Neural cell (in vitro differentiated cells): ENCODE data around the gene IFNA13. TPM values are rescaled to one million over a fixed set of nuclear protein-coding genes. Genes with fewer than 3 reads are reported as not detected.

Experiments
- H2AFZ ChIP-seq: fragments of 200-600, 300-800 bp; sonication (generic), shearing (Covaris generic); 2 replicates; pipeline ENCODE4 v1.6.0; 2014; ENCODE audit warnings: low read depth, mild to moderate bottlenecking, antibody characterized with exemption, low read length, moderate library complexity
- H3F3A ChIP-seq: fragments of 200-600 bp; shearing (Covaris generic); 2 replicates; pipeline ENCODE4 v1.6.1; 2016; ENCODE audit warnings: mild to moderate bottlenecking, moderate library complexity, mixed read lengths, antibody characterized with exemption, low read length; ENCODE audit not compliant: insufficient read depth, poor library complexity, severe bottlenecking
- H3K27ac ChIP-seq: fragments of 200-600, 300-800 bp; sonication (generic), shearing (Covaris generic); 2 replicates; pipeline ENCODE4 v1.5.1; 2014; ENCODE audit warnings: mild to moderate bottlenecking, low read length, moderate library complexity
- H3K27me3 ChIP-seq: fragments of 300-800, 200-600 bp; sonication (generic), shearing (Covaris generic); 2 replicates; pipeline ENCODE4 v1.6.0; 2014; ENCODE audit warnings: mild to moderate bottlenecking, low read depth, low read length, moderate library complexity; ENCODE audit not compliant: insufficient read depth
- H3K36me3 ChIP-seq: fragments of 300-800, 200-600 bp; sonication (generic), shearing (Covaris generic); 2 replicates; pipeline ENCODE4 v1.5.1; 2014; ENCODE audit warnings: mild to moderate bottlenecking, antibody characterized with exemption, low read length, moderate library complexity; ENCODE audit not compliant: insufficient read depth
- H3K4me2 ChIP-seq: fragments of 300-800, 200-600 bp; sonication (generic), shearing (Covaris generic); 2 replicates; pipeline ENCODE4 v1.6.0; 2014; ENCODE audit warnings: mild to moderate bottlenecking, low read length
- H3K4me3 ChIP-seq: fragments of 300-800, 200-600 bp; sonication (generic), shearing (Covaris generic); 2 replicates; pipeline ENCODE4 v1.5.1; 2014; ENCODE audit warnings: mild to moderate bottlenecking, low read length, moderate library complexity
- H3K79me2 ChIP-seq: fragments of 200-600 bp; shearing (Covaris generic); replicated peaks from 2 replicates; pipeline ENCODE4 v1.6.0; 2014; ENCODE audit warnings: mild to moderate bottlenecking, low read length, moderate library complexity; ENCODE audit not compliant: insufficient read depth
- H3K9ac ChIP-seq: fragments of 300-800, 200-600 bp; sonication (generic), shearing (Covaris generic); 2 replicates; pipeline ENCODE4 v1.6.1; 2016; ENCODE audit warnings: mild to moderate bottlenecking, low read length, mixed read lengths
- H3K9me2 ChIP-seq: fragments of 200-600 bp; shearing (Covaris generic); 2 replicates; pipeline ENCODE4 v1.6.1; 2016; ENCODE audit warnings: mild to moderate bottlenecking, low read length, mixed read lengths; ENCODE audit not compliant: insufficient read depth
- H3K9me3 ChIP-seq: fragments of 200-600, 300-800 bp; sonication (generic), shearing (Covaris generic); 2 replicates; pipeline ENCODE4 v1.6.1; 2016; ENCODE audit warnings: mild to moderate bottlenecking, mixed run types, low read length, moderate library complexity, mixed read lengths
- H4K20me1 ChIP-seq: fragments of 200-600 bp; shearing (Covaris generic); 2 replicates; pipeline ENCODE4 v1.6.1; 2016; ENCODE audit warnings: mild to moderate bottlenecking, mixed run types; ENCODE audit not compliant: insufficient read depth
- CTCF ChIP-seq: fragments of 450-650 bp; IDR thresholded peaks from 2 replicates; pipeline ENCODE4 v1.5.1; 2014; ENCODE audit warnings: antibody characterized with exemption, mild to moderate bottlenecking, moderate library complexity; ENCODE audit not compliant: poor library complexity, severe bottlenecking
- EP300 ChIP-seq: fragments of 450-650 bp; conservative IDR thresholded peaks from 2 replicates; pipeline ENCODE4 v1.6.1; 2014; ENCODE audit warnings: antibody characterized with exemption, mild to moderate bottlenecking, moderate library complexity; ENCODE audit not compliant: poor library complexity, severe bottlenecking
- EZH2 ChIP-seq: fragments of 200-600, 300-800 bp; shearing (Covaris generic), sonication (generic); IDR thresholded peaks from 2 replicates; pipeline ENCODE4 v1.6.1; 2014; ENCODE audit warnings: antibody characterized with exemption, low read length, borderline replicate concordance, mild to moderate bottlenecking; ENCODE audit not compliant: insufficient read depth, poor library complexity, severe bottlenecking
- MXI1 ChIP-seq: fragments of 450-650 bp; conservative IDR thresholded peaks from 2 replicates; pipeline ENCODE4 v1.6.1; 2014; ENCODE audit warnings: antibody characterized with exemption, mild to moderate bottlenecking; ENCODE audit not compliant: poor library complexity, severe bottlenecking
- POLR2AphosphoS5 ChIP-seq: IDR thresholded peaks from 2 replicates; pipeline ENCODE4 v1.6.1; 2012
- RAD21 ChIP-seq: fragments of 450-650 bp; conservative IDR thresholded peaks from 2 replicates; pipeline ENCODE4 v1.6.1; 2014; ENCODE audit warnings: antibody characterized with exemption, mild to moderate bottlenecking, moderate library complexity
- REST ChIP-seq: IDR thresholded peaks from 2 replicates; pipeline ENCODE4 v1.6.1; 2012; ENCODE audit warnings: borderline replicate concordance
- SMC3 ChIP-seq: fragments of 450-650 bp; conservative IDR thresholded peaks from 2 replicates; pipeline ENCODE4 v1.6.1; 2014; ENCODE audit warnings: antibody characterized with exemption, mild to moderate bottlenecking, moderate library complexity; ENCODE audit not compliant: poor library complexity
- TAF1 ChIP-seq: IDR thresholded peaks from 2 replicates; pipeline ENCODE4 v1.6.1; 2012; ENCODE audit warnings: low read depth
- polyA plus RNA-seq: library from polyadenylated mRNA; depleted of rRNA; stranded (reverse); fragments of >200 nt; gene quantifications from 2 replicates; pipeline ENCODE4 v1.2.3, GENCODE V29; 2014

Gene IFNA13
- polyA plus RNA-seq, 1 donor from 2014 or later, result not detected

DNA sequence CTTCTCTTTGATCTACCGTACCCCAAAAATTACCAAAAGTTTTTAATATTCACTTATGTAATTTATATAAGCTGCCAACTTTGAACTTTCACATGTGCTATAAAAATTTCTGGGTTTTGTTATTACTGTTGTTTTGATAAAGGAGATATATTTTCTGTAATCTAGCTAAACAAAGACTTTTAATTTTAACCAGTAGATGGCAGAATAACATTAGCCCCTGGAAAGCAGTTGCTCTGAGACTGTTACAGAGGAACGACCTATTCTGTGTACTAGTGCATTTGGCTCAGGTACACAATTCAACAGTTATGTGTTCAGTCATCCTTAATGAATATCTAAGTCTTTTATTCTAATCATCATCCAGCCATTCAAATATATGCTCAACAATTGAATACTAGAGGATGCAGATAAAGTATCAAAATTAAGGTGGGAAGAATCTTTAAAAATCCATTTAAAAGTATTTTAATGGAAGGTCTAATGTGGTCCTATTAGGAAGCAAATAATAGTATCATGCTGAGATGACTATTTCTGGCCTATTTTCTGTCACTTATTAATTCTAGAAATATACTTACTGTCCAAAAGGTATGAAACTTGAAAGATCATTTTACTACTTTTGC lies 41.2 kb downstream of the IFNA13 start:
- Histone ChIP-seq H4K20me1 (no peaks in the 10 kb centered on the region), H2AFZ (no peak overlapping the region), H3F3A (no peaks in the 10 kb centered on the region), H3K4me3 (no peak overlapping the region), H3K4me2 (no peak overlapping the region), H3K27ac (no peak overlapping the region), H3K9me2 (no peaks in the 10 kb centered on the region), H3K9me3 (no peaks in the 10 kb centered on the region), H3K36me3 (no peaks in the 10 kb centered on the region), H3K79me2 (peaks cover 35% of the 10 kb centered on the region), H3K27me3 (no peaks in the 10 kb centered on the region), H3K9ac (no peak overlapping the region)
- peak; percentile 73 for TF ChIP-seq SMC3
- peak; percentile 78 for TF ChIP-seq CTCF
- peak; percentile 83 for TF ChIP-seq RAD21
- no peak for TF ChIP-seq MXI1

- H2AFZ ChIP-seq, result no peak overlapping the region
- H4K20me1 ChIP-seq, result no peaks in the 10 kb centered on the region
- H3K4me2 ChIP-seq, result no peak overlapping the region
- H3K27me3 ChIP-seq, result no peaks in the 10 kb centered on the region
- H3K9me2 ChIP-seq, result no peaks in the 10 kb centered on the region
- H3K9me3 ChIP-seq, result no peaks in the 10 kb centered on the region
- H3K27ac ChIP-seq, result no peak overlapping the region
- H3K4me3 ChIP-seq, result no peak overlapping the region
- peaks cover 9% of the 10 kb centered on the region for H3K79me2 ChIP-seq
- H3F3A ChIP-seq, result no peaks in the 10 kb centered on the region
- no peak for TF ChIP-seq TAF1
- TF ChIP-seq EZH2, result no peak
- TF ChIP-seq EP300, result no peak
- TF ChIP-seq SMC3, result no peak
- no peak for TF ChIP-seq REST
- TF ChIP-seq POLR2AphosphoS5, result no peak
- H3K36me3 ChIP-seq, result no peaks in the 10 kb centered on the region
- H3K9ac ChIP-seq, result no peak overlapping the region
Observed at GRCh38 chr9:21324047-21324446, 43.8 kb downstream of the IFNA13 start.
